H1 (cell line): Measurements from ENCODE around the gene HCST. TPM values are rescaled to one million over a fixed set of nuclear protein-coding genes. Genes with fewer than 3 reads are reported as not detected.

Experiments used
- CTCF ChIA-PET: fragments of 300-600 bp; sonication (Branson Sonifier 250); formaldehyde crosslinking; loops from one replicate; lab custom pipeline; 2021; ENCODE audit not compliant: partially characterized antibody; lab: Charles Lee
- POLR2A ChIA-PET: fragments of 300-600 bp; sonication (Branson Sonifier 250); formaldehyde crosslinking; loops from one replicate; lab custom pipeline; 2021; ENCODE audit warnings: inconsistent platforms; ENCODE audit not compliant: partially characterized antibody; lab: Charles Lee
- DNase-seq, 2 experiments: peaks; one replicate each; pipeline versions ENCODE4 v3.0.0 to v3.0.0-alpha.2; 2010 to 2022; ENCODE audit warnings: low spot score in 2 of 2, low read depth in 1 of 2, mixed read lengths in 1 of 2
- FAIRE-seq: peaks from 2 replicates; lab custom pipeline; 2011; peaks lifted over from hg19 to GRCh38; lab: Jason Lieb, UNC
- H2AFZ ChIP-seq: 2 replicates; pipeline ENCODE4 v1.8.1; 2012; ENCODE audit warnings: low read length, inconsistent platforms
- H2AK5ac ChIP-seq: 2 replicates; pipeline ENCODE4 v1.6.1; 2013; ENCODE audit warnings: low read depth, low read length
- H2BK120ac ChIP-seq: replicated peaks from 2 replicates; pipeline ENCODE3; 2013; ENCODE audit warnings: low read depth, low read length, inconsistent platforms
- H2BK12ac ChIP-seq: 2 replicates; pipeline ENCODE4 v1.6.1; 2013; ENCODE audit warnings: low read depth, low read length
- H2BK15ac ChIP-seq: 2 replicates; pipeline ENCODE4 v1.6.1; 2013; ENCODE audit warnings: low read length
- H2BK20ac ChIP-seq: 2 replicates; pipeline ENCODE4 v1.6.1; 2013; ENCODE audit warnings: low read length
- H2BK5ac ChIP-seq: 2 replicates; pipeline ENCODE4 v1.6.1; 2013; ENCODE audit warnings: low read depth, low read length
- H3K14ac ChIP-seq: 2 replicates; pipeline ENCODE4 v1.6.1; 2013; ENCODE audit warnings: inconsistent platforms; ENCODE audit not compliant: insufficient read length
- H3K18ac ChIP-seq: 2 replicates; pipeline ENCODE4 v1.6.1; 2013; ENCODE audit warnings: low read length; ENCODE audit errors: extremely low read depth
- H3K23ac ChIP-seq: 2 replicates; pipeline ENCODE4 v1.6.1; 2013; ENCODE audit warnings: inconsistent platforms; ENCODE audit not compliant: insufficient read length
- H3K23me2 ChIP-seq: 2 replicates; pipeline ENCODE4 v1.6.1; 2013; ENCODE audit warnings: low read depth, low read length
- H3K27ac ChIP-seq: 2 replicates; pipeline ENCODE4 v1.6.1; 2011; ENCODE audit warnings: low read depth, low read length, inconsistent platforms
- H3K27me3 ChIP-seq, 4 experiments: replicated peaks in 1 of 4; 1 replicate in 1 of 4; 2 replicates in 3 of 4; pipeline versions ENCODE4 v1.6.1 to v1.8.1; 2011 to 2013; ENCODE audit warnings: low read length in 3 of 4, mild to moderate bottlenecking in 3 of 4, inconsistent platforms in 2 of 4, mixed read lengths in 2 of 4, moderate library complexity in 1 of 4; ENCODE audit not compliant: control insufficient read depth in 3 of 4, insufficient read depth in 3 of 4; ENCODE audit errors: extremely low read depth in 1 of 4
- H3K36me3 ChIP-seq, 4 experiments: 2 replicates each; pipeline versions ENCODE4 v1.6.1 to v1.8.1; 2011 to 2013; ENCODE audit warnings: mild to moderate bottlenecking in 4 of 4, low read length in 3 of 4, moderate library complexity in 2 of 4, control low read depth in 1 of 4, inconsistent platforms in 1 of 4; ENCODE audit not compliant: insufficient read depth in 4 of 4, control insufficient read depth in 2 of 4
- H3K4ac ChIP-seq: replicated peaks from 2 replicates; pipeline ENCODE3; 2013; ENCODE audit warnings: low read length, low read depth, mixed read lengths, inconsistent platforms; ENCODE audit not compliant: insufficient read length
- H3K4me1 ChIP-seq, 4 experiments: replicated peaks in 1 of 4; 1 replicate in 1 of 4; 2 replicates in 3 of 4; pipeline versions ENCODE4 v1.6.1 to v1.8.1; 2011 to 2013; ENCODE audit warnings: low read length in 3 of 4, inconsistent platforms in 2 of 4, mixed read lengths in 1 of 4; ENCODE audit not compliant: insufficient read depth in 4 of 4, control insufficient read depth in 3 of 4
- H3K4me2 ChIP-seq, 2 experiments: 2 replicates each; pipeline versions ENCODE4 v1.6.1 to v1.8.1; 2011 to 2013; ENCODE audit warnings: low read depth in 2 of 2, low read length in 2 of 2, control low read depth in 1 of 2, inconsistent platforms in 1 of 2, mild to moderate bottlenecking in 1 of 2; ENCODE audit not compliant: insufficient read depth in 1 of 2
- H3K4me3 ChIP-seq, 4 experiments: fragments of 200-600, 300-600 bp in 1 of 4; sonication (generic), shearing (Covaris generic), sonication (Bioruptor Twin) in 1 of 4; 2 replicates each; pipeline versions ENCODE4 v1.5.1 to v1.8.1; 2011 to 2016; ENCODE audit warnings: low read length in 4 of 4, low read depth in 3 of 4, control low read depth in 2 of 4, inconsistent platforms in 2 of 4, mild to moderate bottlenecking in 2 of 4, mixed read lengths in 1 of 4, moderate library complexity in 1 of 4; ENCODE audit not compliant: insufficient read depth in 2 of 4; ENCODE audit errors: extremely low read depth in 1 of 4
- H3K56ac ChIP-seq: replicated peaks from 2 replicates; pipeline ENCODE3; 2013; ENCODE audit warnings: low read depth, mild to moderate bottlenecking, mixed read lengths, low read length, inconsistent platforms; ENCODE audit not compliant: insufficient read length
- H3K79me1 ChIP-seq: 2 replicates; pipeline ENCODE4 v1.6.1; 2013; ENCODE audit warnings: low read depth, low read length, control low read depth
- H3K79me2 ChIP-seq, 2 experiments: 2 replicates each; pipeline versions ENCODE4 v1.6.1 to v1.8.1; 2012 to 2013; ENCODE audit warnings: low read length in 2 of 2, mild to moderate bottlenecking in 2 of 2, inconsistent platforms in 1 of 2; ENCODE audit not compliant: insufficient read depth in 2 of 2, control insufficient read depth in 1 of 2
- H3K9ac ChIP-seq, 4 experiments: replicated peaks in 1 of 4; 1 replicate in 1 of 4; 2 replicates in 3 of 4; pipeline versions ENCODE4 v1.6.1 to v1.8.1; 2011 to 2013; ENCODE audit warnings: low read depth in 3 of 4, low read length in 3 of 4, control low read depth in 2 of 4, mild to moderate bottlenecking in 2 of 4, moderate library complexity in 2 of 4, inconsistent platforms in 1 of 4; ENCODE audit errors: extremely low read depth in 1 of 4
- H3K9me3 ChIP-seq, 2 experiments: 2 replicates each; pipeline versions ENCODE4 v1.6.1 to v1.8.1; 2012 to 2013; ENCODE audit warnings: mild to moderate bottlenecking in 2 of 2, moderate library complexity in 2 of 2, control low read depth in 1 of 2, inconsistent platforms in 1 of 2, low read depth in 1 of 2, low read length in 1 of 2, mixed read lengths in 1 of 2; ENCODE audit not compliant: insufficient read depth in 2 of 2
- H4K20me1 ChIP-seq, 2 experiments: replicated peaks in 1 of 2; 2 replicates each; pipeline versions ENCODE3 to v1.8.1; 2011 to 2013; ENCODE audit warnings: inconsistent platforms in 2 of 2, low read length in 2 of 2, mild to moderate bottlenecking in 1 of 2; ENCODE audit not compliant: insufficient read depth in 2 of 2, control insufficient read depth in 1 of 2
- H4K5ac ChIP-seq: 2 replicates; pipeline ENCODE4 v1.6.1; 2013; ENCODE audit warnings: low read length, low read depth, mixed read lengths, inconsistent platforms; ENCODE audit not compliant: insufficient read length
- H4K8ac ChIP-seq: 2 replicates; pipeline ENCODE4 v1.8.0; 2013; ENCODE audit warnings: mild to moderate bottlenecking, moderate library complexity, low read length, inconsistent platforms; ENCODE audit not compliant: insufficient read depth; ENCODE audit errors: extremely low read depth
- H4K91ac ChIP-seq: replicated peaks from 2 replicates; pipeline ENCODE3; 2013; ENCODE audit warnings: low read length, mixed read lengths, inconsistent platforms; ENCODE audit not compliant: insufficient read length
- ASH2L ChIP-seq: fragments of 200-600, 300-600 bp; sonication (generic); IDR thresholded peaks from one replicate; pipeline ENCODE4 v1.7.1; 2017; ENCODE audit warnings: low read length
- BACH1 ChIP-seq: IDR thresholded peaks from 2 replicates; pipeline ENCODE4 v1.6.1; 2012; ENCODE audit warnings: low read length, improper control_type of control experiment
- BCL11A ChIP-seq, 2 experiments: IDR thresholded peaks; one replicate each; pipeline ENCODE4 v1.6.1; 2011; ENCODE audit warnings: low read depth in 2 of 2, low read length in 2 of 2, mild to moderate bottlenecking in 2 of 2
- JUN ChIP-seq: IDR thresholded peaks from 2 replicates; pipeline ENCODE4 v1.6.1; 2011; ENCODE audit warnings: low read depth, mild to moderate bottlenecking, improper control_type of control experiment, low read length
- KDM5A ChIP-seq: fragments of 200-600 bp; IDR thresholded peaks from 2 replicates; pipeline ENCODE4 v1.7.1; 2012; ENCODE audit warnings: mild to moderate bottlenecking, low read length, inconsistent platforms, mixed read lengths
- NRF1 ChIP-seq: IDR thresholded peaks from 2 replicates; pipeline ENCODE4 v1.6.1; 2011; ENCODE audit warnings: mild to moderate bottlenecking, low read depth, low read length, improper control_type of control experiment
- PHF8 ChIP-seq: fragments of 200-600 bp; sonication (generic); conservative IDR thresholded peaks from 2 replicates; pipeline ENCODE4 v1.7.1; 2012; ENCODE audit warnings: low read depth, mild to moderate bottlenecking, inconsistent platforms, low read length, moderate library complexity
- POLR2A ChIP-seq, 2 experiments: IDR thresholded peaks; 1 replicate in 1 of 2; 2 replicates in 1 of 2; pipeline ENCODE4 v1.6.1; 2011; ENCODE audit warnings: low read depth in 2 of 2, low read length in 2 of 2, mild to moderate bottlenecking in 2 of 2; ENCODE audit errors: control extremely low read depth in 1 of 2
- RNF2 ChIP-seq: fragments of 200-900, 300-1000 bp; sonication (generic); IDR thresholded peaks from 2 replicates; pipeline ENCODE4 v1.7.1; 2016; ENCODE audit warnings: borderline replicate concordance, low read depth, mild to moderate bottlenecking, antibody characterized with exemption, low read length; ENCODE audit not compliant: poor library complexity, severe bottlenecking; ENCODE audit errors: missing control alignments
- SIRT6 ChIP-seq: IDR thresholded peaks from one replicate; pipeline ENCODE4 v1.7.1; 2012; ENCODE audit warnings: low read length, inconsistent platforms
- SP1 ChIP-seq: IDR thresholded peaks from 2 replicates; pipeline ENCODE4 v1.6.1; 2011; ENCODE audit warnings: low read depth, low read length
- SUZ12 ChIP-seq: fragments of 200-600 bp; sonication (generic); IDR thresholded peaks from 2 replicates; pipeline ENCODE4 v1.6.1; 2012; ENCODE audit warnings: mild to moderate bottlenecking, inconsistent platforms, low read length, moderate library complexity, mixed read lengths
- WGBS, 2 experiments: shearing (Covaris generic) in 1 of 2; methylation state at CpG; one replicate each; pipeline versions ENCODE4 v1.1.6 to v1.1.7; 2013 to 2015; ENCODE audit warnings: low lambda C conversion rate in 2 of 2, mixed read lengths in 2 of 2, inconsistent platforms in 1 of 2, low coverage in 1 of 2, missing lambda C conversion rate in 1 of 2; ENCODE audit not compliant: insufficient replicate concordance in 2 of 2, insufficient coverage in 1 of 2, insufficient read length in 1 of 2; ENCODE audit errors: extremely low coverage in 1 of 2, missing lambda C conversion rate in 1 of 2; 5-methylcytosine and 5-hydroxymethylcytosine counted together
- polyA plus RNA-seq, 7 experiments: library from polyadenylated mRNA; depleted of rRNA in 3 of 7; stranded (reverse) in 5 of 7; unstranded in 2 of 7; fragments of >200 nt in 5 of 7; fragments of 200-250 nt in 2 of 7; gene quantifications; 1 replicate in 5 of 7; 2 replicates in 1 of 7; 4 replicates in 1 of 7; pipeline versions ENCODE4 v1.2.1 to v1.2.3, GENCODE V29; 2011 to 2013; ENCODE audit warnings: missing spikeins in 2 of 7, mixed read lengths in 2 of 7
- total RNA-seq: library from RNA; stranded (reverse); fragmentation: NEBNext Ultra II Directional; extraction: Animal tissue kit (Norgen Biotek cat#: 25700); gene quantifications from 2 replicates; pipeline ENCODE4 v1.2.1, GENCODE V29; 2021
- TF ChIP-seq, protein P1 (sequence below): IDR thresholded peaks from 2 replicates; pipeline ENCODE4 v1.6.1; 2012; ENCODE audit warnings: low read length, inconsistent platforms

Gene HCST
- total and polyA plus RNA-seq, 2 of the 8 experiments (the other 6 are each of a cell fraction or from before 2014, with no cell fraction given) = 2.8 TPM; not detected in 1

DNA sequence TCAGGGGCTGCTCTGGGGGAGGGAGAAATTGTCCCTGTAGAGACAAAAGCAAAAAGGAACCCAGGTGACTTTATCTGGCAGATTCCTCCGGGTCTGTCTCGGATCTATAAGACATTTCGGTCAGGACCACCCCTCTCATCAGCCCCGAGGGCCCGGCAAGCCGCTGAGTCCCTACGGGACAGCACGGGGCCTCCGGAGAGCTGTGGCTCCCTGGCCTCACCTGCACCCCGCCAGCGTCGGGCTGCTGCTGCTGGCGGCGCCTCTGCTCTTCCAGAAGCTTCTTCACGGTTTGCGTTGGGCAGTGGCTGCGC lies 3.9 kb upstream of the HCST start:
- Histone ChIP-seq H2AK5ac (no peak overlapping the region), H3K27me3 (no peaks in the 10 kb centered on the region), H4K20me1 (peaks cover 0 to 3% of the 10 kb centered on the region in 2 experiments), H3K56ac (no peak overlapping the region), H2BK15ac (no peak overlapping the region), H3K9ac (no peak overlapping the region; a peak in 1 of 7 replicates), H3K4ac (no peak overlapping the region), H3K23me2 (peaks cover 12% of the 10 kb centered on the region), H3K36me3 (peaks cover 8 to 37% (median 15%) of the 10 kb centered on the region in 4 experiments), H3K79me1 (no peaks in the 10 kb centered on the region; the same call in 1 of the 2 replicates), H2BK120ac (no peak overlapping the region), H3K79me2 (peaks cover 0 to 8% of the 10 kb centered on the region in 2 experiments; a peak in 1 of 4 replicates), H4K5ac (no peak overlapping the region), H2AFZ (no peak overlapping the region), H3K4me3 (peak overlapping the region; percentile 88 to 94 (median 90)), H2BK5ac (0 out of 2 replicates have a peak overlapping the region, but pooled peaks have one; percentile 35), H3K27ac (no peak overlapping the region), H4K8ac (peak overlapping the region; percentile 12; the same call in 1 of the 2 replicates), H3K4me2 (peak overlapping the region; percentile 68 to 89), H4K91ac (no peak overlapping the region), H2BK12ac (no peak overlapping the region), H3K18ac (no peak overlapping the region), H3K23ac (no peak overlapping the region), H3K9me3 (no peaks in the 10 kb centered on the region), H3K4me1 (peaks cover 0 to 14% (median 6%) of the 10 kb centered on the region in 4 experiments; a peak in 6 of 7 replicates), H2BK20ac (no peak overlapping the region), H3K14ac (no peak overlapping the region)
- POLR2A ChIA-PET = interaction anchor here (1.5 kb wide), 1 partner anchor 14 kb away, joined by 4 read pairs; no protein-coding TSS in a partner anchor
- WGBS, 2 experiments = 46% methylated on average over 16 of the region's 17 CpGs; no CpG with 5 or more reads in 1 of the 2 experiments
- FAIRE-seq = no peak
- CTCF ChIA-PET = interaction anchor here (0.9 kb wide), 1 partner anchor 13 kb away, joined by 3 read pairs; no protein-coding TSS in a partner anchor
- DNase-seq = peak in 1 of 2 experiments; percentile 50
- TF ChIP-seq RNF2 (no peak), POLR2A (IDR thresholded peaks at IDR 0.05; ENCODE audit: control extremely low read depth in 1 of 2, low read depth in 2 of 2, low read length in 2 of 2) (no peak), KDM5A (no peak), BCL11A (IDR thresholded peaks at IDR 0.05; ENCODE audit: low read depth in 2 of 2, low read length in 2 of 2) (no peak), BACH1 (no peak), SIRT6 (no peak), SP1 (no peak), JUN (no peak), PHF8 (no peak), NRF1 (no peak), SUZ12 (no peak), ASH2L (no peak)
- TF ChIP-seq, protein P1, sequence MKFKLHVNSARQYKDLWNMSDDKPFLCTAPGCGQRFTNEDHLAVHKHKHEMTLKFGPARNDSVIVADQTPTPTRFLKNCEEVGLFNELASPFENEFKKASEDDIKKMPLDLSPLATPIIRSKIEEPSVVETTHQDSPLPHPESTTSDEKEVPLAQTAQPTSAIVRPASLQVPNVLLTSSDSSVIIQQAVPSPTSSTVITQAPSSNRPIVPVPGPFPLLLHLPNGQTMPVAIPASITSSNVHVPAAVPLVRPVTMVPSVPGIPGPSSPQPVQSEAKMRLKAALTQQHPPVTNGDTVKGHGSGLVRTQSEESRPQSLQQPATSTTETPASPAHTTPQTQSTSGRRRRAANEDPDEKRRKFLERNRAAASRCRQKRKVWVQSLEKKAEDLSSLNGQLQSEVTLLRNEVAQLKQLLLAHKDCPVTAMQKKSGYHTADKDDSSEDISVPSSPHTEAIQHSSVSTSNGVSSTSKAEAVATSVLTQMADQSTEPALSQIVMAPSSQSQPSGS = no peak
